Epithelial cell of esophagus (primary cell): ENCODE data around the gene TAS2R13.

Experiments
- DNase-seq: peaks from one replicate; pipeline ENCODE4 v3.0.0; 2010; ENCODE audit warnings: low read depth
- H3K4me3 ChIP-seq: 2 replicates; pipeline ENCODE4 v1.5.1; 2011; ENCODE audit warnings: mild to moderate bottlenecking, low read length, control low read depth
- TF ChIP-seq, protein P1 (sequence below): IDR thresholded peaks from 2 replicates; pipeline ENCODE4 v1.5.1; 2011; ENCODE audit warnings: low read depth, mild to moderate bottlenecking, low read length, control low read depth, inconsistent platforms; ENCODE audit not compliant: insufficient read depth; ENCODE audit errors: missing control alignments

Gene TAS2R13

DNA sequence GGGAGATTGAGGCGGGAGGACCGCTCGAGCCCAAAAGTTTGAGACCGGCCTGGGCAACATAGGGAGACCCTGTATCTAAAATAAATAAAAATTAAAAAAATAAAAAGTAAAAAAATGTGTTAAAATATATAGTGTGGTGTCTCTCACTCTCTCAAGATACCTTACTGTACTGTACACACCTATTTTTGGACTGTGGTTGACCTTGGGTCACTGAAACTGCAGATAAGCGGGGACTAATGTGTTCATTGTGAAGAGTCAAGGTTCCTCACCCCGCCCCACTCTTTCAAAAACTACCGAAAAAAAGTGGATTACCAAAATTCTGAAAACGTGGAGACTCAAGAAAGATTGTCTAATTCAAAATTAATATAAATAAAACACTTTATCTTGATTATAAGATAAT lies 1.0 kb upstream of the TAS2R13 start:
- no peak overlapping the region for H3K4me3 ChIP-seq
- DNase-seq = no peak
- TF ChIP-seq, protein P1, sequence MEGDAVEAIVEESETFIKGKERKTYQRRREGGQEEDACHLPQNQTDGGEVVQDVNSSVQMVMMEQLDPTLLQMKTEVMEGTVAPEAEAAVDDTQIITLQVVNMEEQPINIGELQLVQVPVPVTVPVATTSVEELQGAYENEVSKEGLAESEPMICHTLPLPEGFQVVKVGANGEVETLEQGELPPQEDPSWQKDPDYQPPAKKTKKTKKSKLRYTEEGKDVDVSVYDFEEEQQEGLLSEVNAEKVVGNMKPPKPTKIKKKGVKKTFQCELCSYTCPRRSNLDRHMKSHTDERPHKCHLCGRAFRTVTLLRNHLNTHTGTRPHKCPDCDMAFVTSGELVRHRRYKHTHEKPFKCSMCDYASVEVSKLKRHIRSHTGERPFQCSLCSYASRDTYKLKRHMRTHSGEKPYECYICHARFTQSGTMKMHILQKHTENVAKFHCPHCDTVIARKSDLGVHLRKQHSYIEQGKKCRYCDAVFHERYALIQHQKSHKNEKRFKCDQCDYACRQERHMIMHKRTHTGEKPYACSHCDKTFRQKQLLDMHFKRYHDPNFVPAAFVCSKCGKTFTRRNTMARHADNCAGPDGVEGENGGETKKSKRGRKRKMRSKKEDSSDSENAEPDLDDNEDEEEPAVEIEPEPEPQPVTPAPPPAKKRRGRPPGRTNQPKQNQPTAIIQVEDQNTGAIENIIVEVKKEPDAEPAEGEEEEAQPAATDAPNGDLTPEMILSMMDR = no peak

DNA sequence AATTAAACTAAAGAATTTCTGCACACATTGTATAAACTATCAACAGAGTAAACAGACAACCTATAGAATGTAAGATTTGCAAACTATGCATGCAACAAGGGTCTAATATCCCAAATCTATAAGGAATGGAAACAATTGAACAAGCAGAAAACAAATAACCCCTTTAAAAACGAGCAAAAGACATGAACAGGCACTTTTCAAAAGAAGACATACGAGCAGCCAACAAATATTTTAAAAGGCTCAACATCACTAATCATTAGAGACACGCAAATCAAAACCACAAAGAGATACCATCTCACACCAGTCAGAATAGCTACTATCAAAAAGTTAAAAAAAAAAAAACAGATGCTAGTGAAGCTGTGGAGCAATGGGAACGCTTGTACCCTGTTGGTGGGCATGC lies 4.7 kb downstream of the TAS2R13 start:
- H3K4me3 ChIP-seq = no peak overlapping the region
- no peak for DNase-seq
- TF ChIP-seq, protein P1 = no peak

DNA sequence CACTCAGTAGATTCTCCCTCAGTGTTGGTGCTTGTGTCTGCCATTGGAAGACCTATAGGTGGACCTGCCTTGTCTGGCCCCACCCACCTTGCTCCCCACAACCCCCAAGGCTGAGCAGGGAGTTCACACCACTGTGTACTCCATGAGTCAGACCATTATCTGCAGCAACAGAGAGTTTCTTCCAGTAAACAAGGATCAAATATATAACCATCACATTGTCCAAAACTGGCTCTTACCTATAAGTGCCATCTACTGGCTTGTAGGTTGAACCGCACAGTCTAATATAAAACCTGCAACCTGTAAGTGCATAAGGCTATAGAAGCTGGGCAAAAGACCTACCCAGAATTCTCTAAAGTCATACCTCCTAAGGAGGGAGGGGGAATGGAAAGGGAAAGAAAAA lies 7.9 kb downstream of the TAS2R13 start:
- H3K4me3 ChIP-seq = no peak overlapping the region
- TF ChIP-seq, protein P1 = peak; percentile 44
- DNase-seq = peak; percentile 59

DNA sequence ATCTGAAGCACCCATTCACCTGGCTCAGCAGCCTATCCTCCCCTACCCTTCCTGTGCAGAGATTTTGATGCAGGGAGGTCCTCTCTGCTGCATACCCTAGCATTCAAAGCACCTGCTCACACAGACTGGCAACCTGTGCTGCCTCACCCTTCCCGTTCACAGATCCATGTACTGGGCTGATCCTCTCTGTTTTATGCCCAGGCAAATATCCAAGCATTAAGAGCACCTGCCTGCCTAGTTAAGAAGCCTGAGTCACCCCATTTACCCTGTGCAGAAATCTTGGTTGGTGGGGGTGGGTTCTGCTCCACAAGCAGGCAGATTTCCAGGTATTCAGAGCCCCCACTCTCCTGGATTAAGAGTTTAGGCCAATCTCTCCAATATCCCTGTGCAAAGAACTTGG lies 8.4 kb downstream of the TAS2R13 start:
- H3K4me3 ChIP-seq = no peak overlapping the region
- TF ChIP-seq, protein P1 = no peak
- DNase-seq = peak; percentile 7

DNA sequence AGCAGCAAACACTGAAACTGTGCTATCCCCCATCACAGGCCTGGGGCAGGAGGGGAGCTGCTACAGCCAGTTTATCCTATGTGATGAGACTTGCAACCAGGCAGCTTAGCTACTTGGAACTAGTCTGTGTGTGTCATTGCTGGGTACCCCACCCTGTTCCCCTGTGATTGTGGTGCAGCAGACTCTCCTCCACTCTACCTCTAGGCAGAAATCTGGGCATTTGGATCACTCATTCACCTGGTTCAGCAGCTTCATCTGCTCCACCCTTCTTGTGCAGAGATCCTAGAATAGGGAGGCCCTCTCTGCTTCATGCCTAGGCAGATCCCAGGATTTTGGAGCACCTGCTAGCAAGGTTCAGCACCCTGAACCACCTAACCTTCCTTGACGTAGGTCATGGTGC lies 8.8 kb downstream of the TAS2R13 start:
- TF ChIP-seq, protein P1 = no peak
- peak; percentile 69 for DNase-seq

DNA sequence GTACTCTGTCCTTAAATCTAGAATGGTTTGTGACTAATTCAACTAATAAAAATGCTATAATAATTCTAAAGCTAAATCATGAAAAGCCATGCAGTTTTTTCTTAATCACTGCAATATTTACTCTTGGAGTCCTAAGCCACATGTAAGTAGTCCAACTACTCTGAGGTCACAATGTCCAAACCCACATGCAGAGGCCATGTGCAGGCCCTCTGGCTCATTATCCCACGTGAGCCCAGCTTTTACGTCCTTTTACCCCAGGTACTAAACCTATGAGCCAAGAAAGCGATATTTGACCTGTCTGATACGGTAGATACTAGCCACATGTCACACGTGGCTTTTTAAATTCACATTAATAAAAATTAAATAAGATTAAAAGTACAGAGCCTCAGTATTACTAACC lies 12.5 kb downstream of the TAS2R13 start:
- H3K4me3 ChIP-seq = no peak overlapping the region
- TF ChIP-seq, protein P1 = no peak
- no peak for DNase-seq

More for the DNA sequence above, 8.8 kb downstream of the TAS2R13 start:
- H3K4me3 ChIP-seq = no peak overlapping the region

DNA sequence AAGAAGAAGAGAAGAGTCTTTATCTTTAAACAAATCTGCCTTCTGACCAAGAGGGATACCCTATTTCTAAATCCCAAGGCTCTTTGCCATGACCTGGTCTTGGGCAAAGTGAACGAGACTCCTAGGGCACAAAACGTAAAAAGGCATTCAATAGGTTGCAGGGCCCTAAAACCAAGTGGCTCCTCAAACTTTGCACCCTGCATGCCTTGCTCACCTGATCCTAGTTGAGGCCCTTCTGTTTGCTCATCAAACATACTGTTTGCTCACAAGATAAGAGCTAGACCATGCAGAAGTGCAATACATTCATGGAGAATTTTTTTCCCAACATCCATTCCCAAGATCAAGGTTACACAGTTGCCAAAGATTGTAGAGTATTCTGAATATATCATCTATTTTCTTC lies 17.4 kb downstream of the TAS2R13 start:
- TF ChIP-seq, protein P1 = no peak
- no peak overlapping the region for H3K4me3 ChIP-seq
- DNase-seq = no peak
